Prostate gland (tissue), 2 donors: ENCODE data around the gene POLR2M.

Experiments
- CTCF ChIP-seq, 4 experiments: fragments of 200-600 bp in 2 of 4; fragments of 450-650 bp in 2 of 4; sonication (generic) in 2 of 4; IDR thresholded peaks; 1 replicate in 3 of 4; 2 replicates in 1 of 4; pipeline ENCODE4 v1.5.1; 2016 to 2019; ENCODE audit warnings: antibody characterized with exemption in 4 of 4, mild to moderate bottlenecking in 2 of 4, moderate library complexity in 2 of 4
- POLR2A ChIP-seq: fragments of 450-650 bp; IDR thresholded peaks from one replicate; pipeline ENCODE4 v1.6.1; 2016; ENCODE audit warnings: antibody characterized with exemption, mild to moderate bottlenecking
- POLR2AphosphoS5 ChIP-seq: sonication (generic); formaldehyde crosslinking; IDR thresholded peaks from one replicate; pipeline ENCODE4 v1.6.1; 2017; ENCODE audit warnings: antibody characterized with exemption

- no peak for TF ChIP-seq POLR2A
- TF ChIP-seq CTCF (IDR thresholded peaks at IDR 0.05), result no peak
- no peak for TF ChIP-seq POLR2AphosphoS5
Measured at GRCh38 chr15:57746786-57747185, 40.3 kb downstream of the POLR2M start.
